Fibroblast of lung (primary cell): ENCODE results near the gene TMEM244. TPM values are rescaled to one million over a fixed set of nuclear protein-coding genes. Genes with fewer than 3 reads are reported as not detected.

ENCODE experiments used
- DNase-seq, 2 donors: peaks; one replicate each; pipeline versions ENCODE4 v3.0.0 to v3.0.0-alpha.2; 2010; ENCODE audit warnings: low read depth in 2 of 2
- H2AFZ ChIP-seq: 2 replicates; pipeline ENCODE4 v1.5.1; 2012; ENCODE audit warnings: low read length, control low read depth, inconsistent platforms
- H3K27ac ChIP-seq: 2 replicates; pipeline ENCODE4 v1.5.1; 2011; ENCODE audit warnings: low read length, control low read depth; ENCODE audit not compliant: insufficient read depth
- H3K27me3 ChIP-seq: 2 replicates; pipeline ENCODE4 v1.5.1; 2011; ENCODE audit warnings: mild to moderate bottlenecking, low read length; ENCODE audit not compliant: control insufficient read depth, insufficient read depth
- H3K36me3 ChIP-seq: 2 replicates; pipeline ENCODE4 v1.5.1; 2011; ENCODE audit warnings: low read length; ENCODE audit not compliant: control insufficient read depth, insufficient read depth
- H3K4me1 ChIP-seq: 2 replicates; pipeline ENCODE4 v1.5.1; 2011; ENCODE audit warnings: low read length; ENCODE audit not compliant: control insufficient read depth, insufficient read depth; ENCODE audit errors: extremely low read depth
- H3K4me2 ChIP-seq: 2 replicates; pipeline ENCODE4 v1.5.1; 2011; ENCODE audit warnings: low read length, control low read depth; ENCODE audit not compliant: insufficient read depth; ENCODE audit errors: extremely low read depth
- H3K4me3 ChIP-seq, 4 experiments: fragments of 200-600 bp in 1 of 4; sonication (generic) in 1 of 4; replicated peaks in 1 of 4; 2 replicates each; pipeline ENCODE4 v1.5.1; 2011 to 2016; ENCODE audit warnings: low read length in 4 of 4, low read depth in 3 of 4, mild to moderate bottlenecking in 3 of 4, control low read depth in 2 of 4, inconsistent platforms in 1 of 4, mixed read lengths in 1 of 4; ENCODE audit not compliant: insufficient read depth in 1 of 4; ENCODE audit errors: control extremely low read depth in 1 of 4
- H3K79me2 ChIP-seq: 2 replicates; pipeline ENCODE4 v1.5.1; 2012; ENCODE audit warnings: mild to moderate bottlenecking, low read length, inconsistent platforms; ENCODE audit not compliant: control insufficient read depth, insufficient read depth
- H3K9ac ChIP-seq: 2 replicates; pipeline ENCODE4 v1.5.1; 2011; ENCODE audit warnings: mild to moderate bottlenecking, low read length, control low read depth; ENCODE audit not compliant: insufficient read depth
- H3K9me3 ChIP-seq: 2 replicates; pipeline ENCODE4 v1.5.1; 2012; ENCODE audit warnings: low read depth, low read length; ENCODE audit not compliant: control insufficient read depth, insufficient read depth
- H4K20me1 ChIP-seq: 2 replicates; pipeline ENCODE4 v1.5.1; 2011; ENCODE audit warnings: low read length; ENCODE audit not compliant: control insufficient read depth, insufficient read depth; ENCODE audit errors: extremely low read depth
- EZH2 ChIP-seq: IDR thresholded peaks from 2 replicates; pipeline ENCODE4 v1.5.1; 2012; ENCODE audit warnings: low read length, control low read depth, mild to moderate bottlenecking; ENCODE audit errors: missing control alignments
- polyA plus RNA-seq, 2 donors: library from polyadenylated mRNA; depleted of rRNA in 1 of 2; stranded (reverse) in 1 of 2; unstranded in 1 of 2; fragments of >200 nt; gene quantifications; 2 replicates each; pipeline ENCODE4 v1.2.1, GENCODE V29; 2011 to 2012; ENCODE audit warnings: missing spikeins in 1 of 2
- total RNA-seq: library from RNA; depleted of rRNA; stranded (reverse); fragments of >200 nt; gene quantifications from 2 replicates; pipeline ENCODE4 v1.2.1, GENCODE V29; 2014
- TF ChIP-seq, protein P1 (sequence below), 2 donors: IDR thresholded peaks in 1 of 2; conservative IDR thresholded peaks in 1 of 2; 1 replicate in 1 of 2; 2 replicates in 1 of 2; pipeline ENCODE4 v1.5.1; 2011 to 2012; ENCODE audit warnings: low read length in 2 of 2, control low read depth in 1 of 2, inconsistent platforms in 1 of 2, low read depth in 1 of 2, mild to moderate bottlenecking in 1 of 2

The TMEM244 gene
- total and polyA plus RNA-seq, 2 donors (not counting 1 experiment from before 2014, with no cell fraction given) = not detected

DNA sequence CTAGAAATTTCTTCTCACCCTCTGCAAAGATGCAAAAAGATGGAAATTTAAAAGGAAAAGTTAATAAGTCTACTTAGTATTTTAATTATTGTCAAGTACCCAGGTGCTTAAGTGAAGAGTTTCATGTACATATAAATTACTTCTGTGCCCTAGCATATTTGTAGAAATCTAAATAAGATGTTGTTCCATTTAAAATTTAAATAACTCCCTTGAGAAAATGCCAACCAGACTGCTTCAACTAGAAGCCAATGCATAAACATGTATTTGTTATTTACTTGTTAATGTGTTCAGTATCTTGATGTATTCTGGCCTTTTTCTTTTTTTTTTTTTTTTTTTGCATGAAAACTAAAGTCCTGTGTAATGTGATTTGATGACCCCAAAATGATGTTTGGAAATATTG is 6.3 kb upstream of the TMEM244 start:
- H3K79me2 ChIP-seq = no peaks in the 10 kb centered on the region
- no peaks in the 10 kb centered on the region for H3K27me3 ChIP-seq
- no peaks in the 10 kb centered on the region for H3K9me3 ChIP-seq
- DNase-seq = no peak
- H2AFZ ChIP-seq = no peak overlapping the region
- H3K9ac ChIP-seq = no peak overlapping the region
- no peaks in the 10 kb centered on the region for H3K36me3 ChIP-seq
- H3K27ac ChIP-seq = no peak overlapping the region
- H4K20me1 ChIP-seq = no peaks in the 10 kb centered on the region
- no peak overlapping the region for H3K4me2 ChIP-seq
- H3K4me1 ChIP-seq = no peaks in the 10 kb centered on the region
- no peak overlapping the region for H3K4me3 ChIP-seq
- TF ChIP-seq, protein P1, sequence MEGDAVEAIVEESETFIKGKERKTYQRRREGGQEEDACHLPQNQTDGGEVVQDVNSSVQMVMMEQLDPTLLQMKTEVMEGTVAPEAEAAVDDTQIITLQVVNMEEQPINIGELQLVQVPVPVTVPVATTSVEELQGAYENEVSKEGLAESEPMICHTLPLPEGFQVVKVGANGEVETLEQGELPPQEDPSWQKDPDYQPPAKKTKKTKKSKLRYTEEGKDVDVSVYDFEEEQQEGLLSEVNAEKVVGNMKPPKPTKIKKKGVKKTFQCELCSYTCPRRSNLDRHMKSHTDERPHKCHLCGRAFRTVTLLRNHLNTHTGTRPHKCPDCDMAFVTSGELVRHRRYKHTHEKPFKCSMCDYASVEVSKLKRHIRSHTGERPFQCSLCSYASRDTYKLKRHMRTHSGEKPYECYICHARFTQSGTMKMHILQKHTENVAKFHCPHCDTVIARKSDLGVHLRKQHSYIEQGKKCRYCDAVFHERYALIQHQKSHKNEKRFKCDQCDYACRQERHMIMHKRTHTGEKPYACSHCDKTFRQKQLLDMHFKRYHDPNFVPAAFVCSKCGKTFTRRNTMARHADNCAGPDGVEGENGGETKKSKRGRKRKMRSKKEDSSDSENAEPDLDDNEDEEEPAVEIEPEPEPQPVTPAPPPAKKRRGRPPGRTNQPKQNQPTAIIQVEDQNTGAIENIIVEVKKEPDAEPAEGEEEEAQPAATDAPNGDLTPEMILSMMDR (conservative IDR thresholded peaks at IDR 0.05 in 1 of 2, IDR thresholded peaks at IDR 0.05 in 1 of 2; ENCODE audit: low read depth in 1 of 2, low read length in 2 of 2) = no peak
- no peak for TF ChIP-seq EZH2

DNA sequence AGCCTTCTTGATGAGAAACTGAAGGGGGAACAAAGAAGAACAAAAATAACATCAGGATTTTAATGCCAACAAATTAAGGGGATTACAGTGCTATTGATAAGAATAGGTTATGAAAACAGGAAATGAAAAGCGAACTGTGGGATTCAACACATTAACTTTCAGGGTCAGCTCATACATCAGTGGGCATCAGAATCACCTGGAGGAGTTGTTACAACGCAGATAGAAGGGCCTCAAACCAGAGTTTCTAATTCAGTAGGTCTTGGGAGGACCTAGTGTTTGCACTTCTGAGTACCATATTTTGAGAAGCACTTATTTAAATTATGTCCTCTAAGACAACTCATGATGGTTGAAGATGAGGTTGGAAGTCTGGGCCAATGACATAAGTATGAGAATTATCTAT is 5.6 kb upstream of the TMEM244 start:
- no peak for DNase-seq
- Histone ChIP-seq H3K4me2 (no peak overlapping the region), H3K4me1 (no peaks in the 10 kb centered on the region), H3K36me3 (no peaks in the 10 kb centered on the region), H3K9me3 (no peaks in the 10 kb centered on the region), H3K27me3 (no peaks in the 10 kb centered on the region), H2AFZ (no peak overlapping the region), H4K20me1 (no peaks in the 10 kb centered on the region), H3K79me2 (no peaks in the 10 kb centered on the region), H3K27ac (no peak overlapping the region), H3K9ac (no peak overlapping the region), H3K4me3 (no peak overlapping the region)
- no peak for TF ChIP-seq EZH2
- TF ChIP-seq, protein P1 (conservative IDR thresholded peaks at IDR 0.05 in 1 of 2, IDR thresholded peaks at IDR 0.05 in 1 of 2; ENCODE audit: low read depth in 1 of 2, low read length in 2 of 2) = no peak

DNA sequence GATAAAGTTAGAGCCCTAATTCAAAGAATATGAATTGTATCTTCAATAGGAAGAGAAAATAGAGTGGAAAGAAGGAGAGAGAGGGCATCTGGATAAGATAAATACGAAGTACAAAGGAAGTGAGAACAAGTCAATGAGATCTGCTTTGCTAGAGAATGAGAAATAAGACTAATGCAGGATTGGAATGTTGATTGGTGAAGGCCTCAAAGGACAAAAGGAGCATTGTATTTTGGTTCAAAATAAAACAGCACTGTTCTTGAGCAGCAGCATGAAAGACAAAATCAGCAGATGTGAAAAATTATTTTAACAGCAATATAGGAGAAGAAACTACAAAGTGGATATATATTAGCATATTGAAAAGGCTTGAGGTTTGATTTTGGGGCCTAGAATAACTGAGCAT is 5.1 kb upstream of the TMEM244 start:
- Histone ChIP-seq H3K27ac (no peak overlapping the region), H3K4me3 (no peak overlapping the region), H3K27me3 (no peaks in the 10 kb centered on the region), H3K79me2 (no peaks in the 10 kb centered on the region), H3K9me3 (no peaks in the 10 kb centered on the region), H4K20me1 (no peaks in the 10 kb centered on the region), H3K4me1 (no peaks in the 10 kb centered on the region), H3K9ac (no peak overlapping the region), H3K4me2 (no peak overlapping the region), H3K36me3 (no peaks in the 10 kb centered on the region), H2AFZ (no peak overlapping the region)
- no peak for DNase-seq
- TF ChIP-seq EZH2 = no peak
- TF ChIP-seq, protein P1 (conservative IDR thresholded peaks at IDR 0.05 in 1 of 2, IDR thresholded peaks at IDR 0.05 in 1 of 2; ENCODE audit: low read depth in 1 of 2, low read length in 2 of 2) = no peak
